Activated effector memory CD4-positive, alpha-beta T cell treated with anti-CD3 and anti-CD28 coated beads, Interleukin-2, amount 50 U/mL, for 16 hours (primary cell): ENCODE measurements around the gene PRELID1.

Source experiments
- DNase-seq: peaks from one replicate; pipeline ENCODE4 v3.0.0-alpha.2; 2020

PRELID1 gene

DNA sequence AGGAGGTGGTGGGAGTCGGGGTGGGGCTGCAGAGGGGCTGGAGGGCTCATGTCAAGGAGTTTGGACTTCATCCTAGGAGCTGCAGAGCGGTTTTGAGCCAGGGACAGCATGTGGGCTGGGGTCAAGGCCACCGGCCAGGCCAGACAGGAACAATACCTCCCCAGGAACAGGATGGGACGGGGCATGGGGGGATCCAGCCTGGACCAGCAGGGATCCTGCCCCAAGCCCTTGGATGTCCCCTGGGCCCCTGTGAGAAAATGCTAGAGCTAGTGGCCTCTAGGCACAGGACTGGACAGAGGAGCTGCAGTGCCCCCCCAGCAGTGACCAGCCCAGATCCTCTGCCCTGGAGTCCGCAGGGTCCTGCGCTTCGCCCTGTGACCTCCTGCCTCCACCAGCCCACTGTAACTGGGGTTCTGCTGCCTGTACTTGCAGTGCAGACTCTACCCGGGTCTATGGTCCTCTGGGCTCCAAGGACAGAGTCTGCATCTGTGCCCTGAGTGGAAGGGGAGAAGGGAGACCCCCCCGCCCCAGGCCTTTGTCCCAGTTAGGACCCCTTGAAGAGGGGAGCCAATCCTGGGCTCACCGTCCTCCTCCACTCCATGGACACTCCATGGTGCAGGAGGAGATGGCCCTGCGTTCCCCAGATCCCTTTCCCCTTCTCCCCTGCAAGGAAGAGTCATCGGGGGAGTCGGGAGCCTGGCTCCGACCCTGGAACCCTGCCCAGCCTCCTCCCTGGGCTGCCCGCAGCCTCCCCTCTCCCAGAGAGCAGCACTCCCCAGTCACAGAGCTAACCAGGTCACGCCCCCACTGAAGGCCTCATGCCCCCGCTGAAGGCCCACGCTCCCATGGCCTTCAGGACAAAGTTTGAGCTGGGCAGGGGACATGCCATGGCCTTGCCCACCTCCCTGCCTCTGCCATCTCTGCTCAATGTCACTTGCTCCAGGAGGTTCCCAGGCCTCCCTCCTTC is 11.1 kb downstream of the PRELID1 start:
- DNase-seq = no peak

DNA sequence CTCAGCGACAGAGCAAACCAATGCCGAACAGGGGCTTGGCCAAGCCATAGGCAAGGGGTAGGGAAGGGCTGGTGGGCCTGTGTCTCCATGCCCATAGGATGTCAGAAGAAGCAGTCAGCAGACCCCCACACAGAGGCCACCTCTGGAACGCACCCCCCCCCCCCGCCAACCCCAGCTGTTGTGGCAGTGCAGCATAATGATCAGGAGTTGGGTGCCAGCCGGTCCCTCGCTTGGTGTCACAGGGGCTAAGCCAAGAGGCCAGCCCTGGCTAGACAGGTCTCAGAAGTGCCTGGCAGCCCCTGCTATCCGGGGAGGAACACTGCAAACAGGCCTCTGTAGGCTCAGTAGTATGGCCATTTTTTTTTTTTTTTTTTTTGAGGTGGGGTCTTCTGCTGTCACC is 11.8 kb downstream of the PRELID1 start:
- DNase-seq = no peak

DNA sequence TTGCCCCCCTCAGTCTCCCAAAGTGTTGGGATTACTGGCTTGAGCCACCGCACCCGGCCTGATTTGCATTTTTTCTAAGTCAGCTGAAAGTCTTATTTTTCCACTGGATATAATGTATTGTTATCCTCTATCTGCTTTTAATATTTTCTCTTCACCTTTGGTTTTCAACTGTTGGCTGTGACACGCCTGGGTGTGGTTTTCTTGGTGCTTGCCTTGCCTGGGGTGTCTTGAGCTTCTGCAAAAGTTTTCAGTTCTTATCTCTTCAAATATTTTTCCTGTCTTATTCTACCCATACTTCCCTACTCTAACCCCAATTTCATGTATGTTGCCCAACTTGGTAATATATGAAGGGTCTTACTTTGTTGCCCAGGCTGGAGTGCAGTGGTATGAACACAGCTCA is 12.4 kb downstream of the PRELID1 start:
- no peak for DNase-seq

DNA sequence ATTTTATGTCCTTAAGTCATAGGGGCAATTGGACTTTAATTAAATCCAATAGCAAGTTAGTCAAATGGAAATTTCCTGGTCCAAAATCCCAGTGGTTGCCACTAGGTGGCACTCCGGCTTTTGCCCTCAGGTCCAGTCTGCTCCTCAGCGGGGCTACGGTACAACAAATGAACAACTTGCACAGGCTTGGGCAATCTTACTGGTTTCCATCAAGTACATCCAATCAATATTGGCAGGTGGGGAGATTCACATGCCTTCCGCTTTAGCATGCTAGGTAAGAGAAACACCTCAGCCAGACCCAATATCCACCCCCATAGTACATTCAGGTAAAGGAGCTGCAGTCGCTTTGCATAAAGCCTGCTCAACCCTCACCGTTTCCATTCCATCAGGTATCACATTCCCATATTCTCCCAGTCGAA is 14.4 kb downstream of the PRELID1 start:
- DNase-seq = peak; percentile 90

DNA sequence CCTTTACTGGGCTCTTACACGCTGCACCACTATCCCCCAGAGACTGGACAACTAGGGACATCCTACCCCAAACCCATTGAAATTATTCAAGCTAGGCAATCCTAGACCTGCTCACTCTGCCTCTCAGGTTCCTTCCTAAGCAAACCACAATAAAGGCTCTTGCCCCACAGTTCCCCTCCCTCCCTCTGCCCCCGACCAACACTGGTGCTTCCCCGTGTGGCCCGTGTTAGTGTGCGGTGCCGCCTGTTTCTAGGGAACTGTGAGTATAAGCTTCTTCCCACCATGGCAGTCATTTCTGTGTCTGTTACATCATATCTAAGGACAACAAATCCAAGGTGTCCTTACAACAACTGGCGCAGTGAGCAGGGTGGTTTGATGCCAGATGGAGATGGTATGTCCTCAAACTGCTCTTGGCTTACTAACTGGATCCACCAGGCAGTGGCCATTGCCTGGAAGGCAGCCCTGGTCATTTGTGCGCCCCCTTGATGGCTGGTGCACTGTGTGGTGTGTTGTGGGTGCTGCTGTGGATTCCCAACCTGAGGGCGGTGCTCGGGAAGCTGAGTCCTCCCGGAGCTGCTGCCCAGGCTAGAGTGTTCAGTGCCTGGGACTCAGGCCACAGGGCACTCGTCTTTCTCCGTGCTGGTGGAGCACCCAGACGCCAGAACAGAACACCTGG is 16.5 kb downstream of the PRELID1 start:
- no peak for DNase-seq

DNA sequence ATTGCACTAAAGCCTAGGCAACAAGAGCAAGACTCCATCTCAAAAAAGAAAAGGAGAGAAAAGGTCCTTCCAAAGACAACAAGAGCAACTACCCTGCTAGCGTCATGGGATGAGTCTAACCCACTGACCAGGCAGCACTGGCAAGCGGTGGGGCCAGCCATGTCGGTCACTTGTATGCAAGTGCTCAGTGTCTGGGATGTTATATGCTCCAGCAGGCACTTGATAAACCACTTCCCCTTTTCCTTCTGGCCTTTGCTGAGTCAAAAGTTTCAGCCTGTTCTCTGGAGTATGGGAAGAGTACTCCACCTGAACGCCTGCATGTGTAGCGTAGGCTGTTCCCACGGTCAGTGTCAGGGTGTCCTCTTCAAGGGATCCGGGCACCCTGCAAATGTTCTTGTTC is 17.3 kb downstream of the PRELID1 start:
- no peak for DNase-seq

DNA sequence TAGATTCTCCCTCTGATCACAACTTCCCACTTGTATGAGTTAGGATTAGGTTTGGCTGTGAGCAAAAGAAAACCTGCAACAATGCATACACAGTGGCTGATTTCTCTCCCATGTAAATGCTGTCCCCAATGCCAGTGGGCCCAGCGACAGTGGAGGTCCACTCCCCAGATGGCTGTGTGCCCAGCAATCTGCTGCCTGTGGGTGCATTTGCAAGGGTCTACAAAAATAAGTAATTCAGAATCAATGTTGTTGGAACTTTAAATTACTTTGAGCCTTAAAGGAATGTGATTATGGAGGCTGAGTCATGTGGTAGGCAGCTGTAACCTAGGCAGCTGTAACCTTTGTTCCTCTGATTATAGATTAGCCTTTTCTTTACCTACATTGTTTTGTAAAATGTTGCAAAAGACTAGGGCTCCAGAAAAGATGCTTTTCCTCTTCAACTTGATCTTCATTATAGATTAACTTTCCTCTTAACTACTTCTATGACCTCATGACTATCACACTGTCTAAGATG is 22.3 kb downstream of the PRELID1 start:
- DNase-seq = no peak

DNA sequence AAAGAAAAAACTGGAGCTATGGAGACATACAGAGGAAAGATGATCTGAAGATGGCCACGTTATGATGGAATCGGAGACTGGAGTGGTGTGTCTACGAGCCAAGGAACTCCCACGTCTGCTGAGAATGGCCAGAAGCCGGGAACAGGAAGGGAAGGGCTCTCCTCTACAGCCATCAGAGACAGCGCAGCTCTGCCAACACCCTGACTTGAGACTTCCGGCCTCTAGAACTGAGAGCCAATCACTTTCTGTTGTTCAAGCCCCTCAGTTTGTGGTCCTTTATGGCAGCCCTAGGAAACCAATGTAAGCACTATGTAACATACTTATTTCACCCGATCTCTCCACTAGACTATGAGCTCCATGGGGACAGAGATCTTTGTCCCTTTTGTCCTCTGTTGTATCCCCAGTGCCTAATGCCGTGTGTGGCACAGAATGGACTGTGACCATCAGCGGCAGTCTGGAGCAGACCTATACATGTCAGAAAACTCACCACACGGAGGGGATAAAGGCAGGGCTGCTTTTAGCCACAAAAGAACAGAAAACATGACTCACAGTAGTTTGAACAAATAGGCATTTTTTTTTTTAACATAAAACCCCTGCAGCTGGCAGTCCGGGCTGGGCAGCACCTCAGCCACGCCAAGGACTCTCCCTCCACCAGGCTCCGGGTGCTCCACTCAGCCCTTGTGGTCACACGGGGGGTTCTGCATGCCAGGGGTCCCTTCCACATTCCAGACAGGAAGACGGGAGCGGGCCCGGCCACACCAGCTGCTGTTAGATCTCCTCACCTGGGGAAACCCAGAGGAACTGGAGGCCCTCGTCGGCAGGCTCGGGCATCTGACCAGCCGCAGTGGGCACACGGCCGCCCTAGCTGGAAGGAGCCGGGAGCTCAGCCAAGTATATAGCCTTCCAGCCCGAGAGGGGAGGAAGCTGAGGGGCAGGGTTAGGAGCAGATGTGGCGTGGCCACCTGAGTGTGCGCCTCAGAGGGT is 24.2 kb downstream of the PRELID1 start:
- DNase-seq = no peak

DNA sequence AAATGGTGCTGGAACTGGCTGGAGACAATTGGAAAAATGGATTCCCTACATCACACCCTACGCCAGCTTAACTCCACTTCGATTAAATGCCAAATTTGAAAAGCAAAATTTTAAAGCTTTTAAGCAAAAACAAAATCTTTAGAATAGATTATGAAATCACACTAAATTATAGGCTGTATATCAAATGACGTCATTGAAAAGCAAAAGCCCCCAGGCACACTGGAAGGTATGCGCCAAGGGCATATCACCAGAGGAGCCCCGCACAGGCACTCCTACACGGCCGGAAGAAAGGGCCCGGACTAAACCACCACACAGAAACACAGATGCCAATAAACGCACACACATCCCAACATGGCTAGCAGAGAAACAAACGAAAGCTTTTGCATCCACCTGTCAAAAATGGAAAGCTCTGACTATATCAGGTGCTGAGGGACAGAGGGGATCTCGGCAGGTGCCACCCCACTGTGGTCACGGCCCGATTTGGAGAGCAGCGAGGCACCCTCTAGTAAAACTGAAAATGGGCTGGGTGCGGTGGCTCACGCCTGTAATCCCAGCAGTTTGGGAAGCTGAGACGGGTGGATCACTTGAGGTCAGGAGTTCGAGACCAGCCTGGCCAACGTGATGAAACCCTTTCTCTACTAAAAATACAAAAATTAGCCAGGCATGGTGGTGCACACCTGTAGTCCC is 25.1 kb downstream of the PRELID1 start:
- DNase-seq = no peak

DNA sequence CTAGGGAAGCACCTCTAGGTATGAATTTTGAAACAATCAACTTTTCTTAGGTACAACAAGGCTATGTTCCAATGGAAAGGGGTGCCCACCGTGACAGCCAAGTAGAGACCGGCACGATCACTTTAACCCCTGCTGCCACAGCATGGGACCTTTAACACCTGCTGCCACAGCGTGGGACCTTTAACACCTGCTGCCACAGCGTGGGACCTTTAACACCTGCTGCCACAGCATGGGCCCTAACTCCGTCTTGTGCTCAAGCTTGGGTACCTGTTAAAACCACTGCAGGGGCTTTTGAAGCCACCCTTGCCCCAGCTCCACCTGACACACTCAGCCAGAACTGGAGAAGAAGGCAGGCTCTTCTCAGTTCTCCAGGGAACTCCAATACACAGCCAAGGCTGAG is 26.3 kb downstream of the PRELID1 start:
- DNase-seq = no peak

DNA sequence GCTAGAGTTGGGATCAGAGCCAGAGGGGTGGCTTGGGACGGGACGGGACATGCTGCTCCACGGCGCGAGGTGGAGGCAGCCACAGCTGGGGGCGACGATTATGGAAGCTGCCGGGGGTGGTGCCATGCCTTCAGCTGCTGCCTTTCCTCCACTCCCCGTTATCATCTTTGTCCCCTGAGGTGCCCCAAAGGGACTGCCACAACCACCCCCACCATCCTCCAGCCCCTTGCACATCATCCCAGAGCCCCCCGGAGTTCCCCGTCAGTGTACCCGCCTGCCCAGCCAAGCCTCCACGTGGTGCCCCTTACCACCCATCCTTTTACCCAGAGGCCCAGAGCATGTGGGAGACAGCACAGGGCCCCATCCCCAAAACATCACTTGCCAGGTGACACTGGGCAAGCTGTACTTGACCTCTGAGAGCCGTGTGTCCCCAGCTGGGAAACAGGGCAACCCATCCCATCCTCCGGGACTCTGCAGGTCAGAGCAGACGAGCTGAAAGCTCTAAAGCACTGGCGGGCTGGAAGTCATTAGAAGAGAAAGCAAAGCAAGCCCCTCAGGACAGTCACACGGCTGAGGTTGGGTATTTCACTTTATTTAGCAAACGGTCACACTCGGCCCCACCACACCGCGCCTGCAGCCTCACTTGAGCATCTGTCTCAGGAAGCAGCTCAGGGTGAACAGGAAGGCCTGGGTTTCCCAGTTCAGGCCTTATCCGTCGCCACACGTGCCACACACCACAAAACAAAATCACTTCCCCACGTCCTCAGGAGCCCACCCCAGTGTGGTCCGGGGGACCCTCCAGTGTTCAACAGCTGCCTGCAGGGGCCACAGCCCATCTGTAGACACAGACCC is 27.6 kb downstream of the PRELID1 start:
- DNase-seq = no peak

DNA sequence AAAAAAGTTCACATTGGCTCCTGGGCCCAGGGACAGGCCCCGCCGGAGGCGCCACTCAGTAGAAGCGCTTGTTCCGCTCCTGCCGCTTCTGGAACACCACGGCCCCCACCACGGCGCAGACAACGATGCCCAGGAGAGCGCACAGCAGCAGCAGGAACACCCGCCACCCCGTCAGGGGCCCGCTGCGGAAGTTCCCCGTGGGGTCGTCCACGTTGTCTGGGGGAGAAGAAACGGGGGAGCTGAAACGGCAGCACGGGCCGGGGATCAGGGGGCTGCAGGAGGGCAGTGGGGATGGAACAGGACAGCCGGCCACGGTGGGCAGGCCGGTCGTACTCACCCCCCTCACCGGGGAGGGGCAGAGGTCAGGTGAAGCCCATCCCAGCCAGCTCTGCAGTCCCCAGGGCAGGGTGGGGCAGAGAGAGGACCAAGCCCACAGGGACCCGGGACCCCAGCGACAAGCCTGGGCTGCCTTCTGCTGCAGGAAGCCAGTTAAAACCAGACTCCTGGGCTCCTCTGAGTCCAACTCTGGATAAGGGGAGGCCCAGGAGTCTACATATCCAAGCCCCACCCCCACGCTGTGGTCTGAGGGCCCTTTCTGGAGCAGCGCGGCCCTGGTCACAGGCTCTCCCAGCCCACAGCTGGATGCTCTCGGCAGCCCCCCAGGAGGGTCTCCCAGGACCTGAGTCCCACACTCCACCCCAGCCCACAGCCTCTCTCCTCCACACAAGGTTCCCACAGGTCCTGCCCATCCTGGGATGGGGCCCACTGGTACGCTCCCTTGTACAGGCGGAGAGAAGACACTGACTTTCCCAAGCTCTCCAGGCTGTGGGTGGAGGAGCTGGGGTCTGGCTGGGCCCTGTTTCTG is 28.7 kb downstream of the PRELID1 start:
- no peak for DNase-seq

DNA sequence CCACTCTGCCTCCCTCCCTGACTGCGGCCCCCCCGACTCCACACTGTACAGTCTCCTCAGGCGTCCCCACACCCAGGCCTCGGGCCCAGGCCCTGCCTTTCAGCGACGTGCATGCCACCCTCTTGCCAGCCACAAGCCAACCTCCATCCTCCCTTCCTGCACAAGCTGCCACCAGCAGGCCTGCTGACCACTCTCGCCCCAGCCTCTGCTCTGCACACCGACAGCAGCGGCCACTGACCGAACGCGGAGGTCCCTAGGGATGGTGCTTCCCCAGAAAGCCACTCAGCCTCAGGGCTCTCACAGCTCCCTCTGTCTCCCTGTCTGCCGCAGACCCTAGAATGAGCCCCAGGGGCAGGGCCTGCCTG is 29.3 kb downstream of the PRELID1 start:
- no peak for DNase-seq

DNA sequence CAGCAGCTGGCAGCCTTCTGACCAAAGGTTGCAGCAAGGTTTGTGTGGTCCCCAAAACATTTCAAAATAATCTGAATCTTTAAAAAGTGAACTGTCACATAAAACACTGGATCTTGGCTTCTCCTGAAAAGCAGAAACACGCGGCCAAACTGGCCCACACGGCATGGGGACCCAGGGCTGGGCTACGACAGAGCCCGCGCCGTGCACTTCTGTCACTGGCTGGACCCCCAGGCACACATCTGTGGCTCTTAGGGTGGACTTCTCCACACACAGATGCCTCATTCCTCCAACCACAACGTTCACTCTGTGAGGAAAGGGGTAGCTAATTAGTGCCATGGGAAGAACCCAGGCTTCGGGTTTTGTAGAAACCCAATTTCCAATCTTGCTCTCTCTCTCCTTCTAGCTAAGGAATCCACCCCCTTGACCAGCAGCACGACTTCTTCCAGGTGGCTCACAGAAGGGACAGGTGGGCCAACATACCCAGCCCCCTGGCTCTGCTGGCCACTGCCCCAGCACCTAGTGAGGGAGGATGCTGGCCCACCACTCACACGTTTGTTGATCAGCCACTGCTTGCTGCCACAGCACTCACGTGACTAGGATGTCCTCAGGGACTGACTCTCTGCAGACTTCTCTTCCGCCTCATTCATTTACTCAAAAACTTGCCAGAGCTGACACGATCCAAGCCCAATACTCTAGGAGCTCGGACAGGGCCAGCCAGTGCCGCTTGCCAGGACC is 30.0 kb downstream of the PRELID1 start:
- DNase-seq = no peak

DNA sequence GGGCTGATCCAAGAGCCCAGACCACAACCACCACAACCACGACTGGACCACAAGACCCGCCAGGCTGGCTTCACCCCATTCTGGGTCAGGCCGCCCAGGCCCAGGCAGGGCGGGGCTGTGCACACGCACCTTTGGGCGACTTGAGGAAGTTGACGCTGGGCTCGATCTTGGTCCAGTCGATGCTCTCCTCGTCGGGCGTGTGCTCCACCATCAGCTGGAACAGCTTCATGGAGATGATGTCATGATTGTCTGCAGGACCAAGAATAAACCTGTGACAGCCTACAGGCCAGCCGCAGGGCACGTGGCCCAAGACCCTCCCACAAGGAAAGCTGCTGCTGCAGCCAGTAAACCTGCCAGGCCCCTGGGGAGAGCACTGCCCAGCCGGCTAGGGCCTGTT is 30.6 kb downstream of the PRELID1 start:
- DNase-seq = no peak

DNA sequence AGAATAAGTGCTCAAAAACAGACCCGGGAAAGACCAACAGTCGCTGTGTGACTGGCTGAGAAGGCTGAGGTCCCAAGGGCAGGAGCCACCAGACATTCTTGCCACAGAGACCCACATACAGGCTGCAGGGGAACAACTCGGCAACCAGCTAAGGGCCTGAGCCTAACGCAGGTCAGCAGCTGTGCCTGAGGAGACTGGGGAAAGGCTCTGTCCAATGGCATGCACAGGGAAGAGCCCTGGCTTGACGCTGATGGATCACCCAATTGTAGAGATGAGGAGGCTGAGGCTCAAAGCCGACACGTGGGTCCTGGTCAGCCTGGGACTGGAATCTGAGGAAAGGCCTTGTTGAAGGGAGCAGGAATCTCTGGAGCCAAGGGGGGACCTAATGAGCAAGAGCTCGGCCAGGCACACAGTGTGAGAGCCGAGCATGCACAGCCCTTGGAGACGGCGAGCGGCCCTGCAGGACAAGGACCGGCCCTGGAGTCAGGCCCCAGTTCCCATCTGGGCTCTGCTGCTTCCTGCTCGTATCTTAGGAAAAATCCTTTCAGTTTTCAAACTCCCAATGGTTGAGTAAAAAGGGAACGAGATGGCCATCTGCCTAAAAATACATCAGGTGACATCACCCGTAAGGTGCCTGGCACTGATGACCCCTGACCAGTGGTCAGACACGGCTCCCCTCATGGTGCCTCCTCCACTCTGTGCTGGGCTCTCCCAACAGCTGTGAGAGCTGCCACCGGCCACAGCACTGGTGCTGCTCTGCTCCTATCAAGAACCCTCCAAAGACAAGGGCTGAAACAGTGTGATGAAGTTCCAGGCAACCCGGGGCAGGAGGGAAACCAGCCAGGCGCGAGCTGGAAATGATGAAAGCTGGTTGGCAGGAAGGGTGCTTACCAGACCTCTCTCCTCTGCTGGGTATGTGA is 31.4 kb downstream of the PRELID1 start:
- no peak for DNase-seq

DNA sequence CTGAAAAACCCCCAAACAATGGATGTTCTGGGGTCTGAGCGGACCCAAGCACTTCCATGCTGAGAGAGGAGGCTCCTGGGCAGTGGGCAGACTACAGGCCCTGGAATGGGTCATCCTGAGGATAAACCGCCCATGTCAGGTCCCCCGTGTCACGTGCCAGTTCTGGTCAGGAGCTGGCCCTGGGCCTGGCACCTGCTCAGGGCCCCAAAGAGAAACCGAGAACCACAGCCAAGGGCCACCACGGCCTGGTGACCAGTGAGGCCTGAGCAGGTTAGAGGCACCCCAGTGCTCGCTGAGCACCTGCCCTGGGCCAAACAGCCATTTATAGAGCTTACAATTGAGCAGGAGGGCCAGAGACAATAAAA is 32.1 kb downstream of the PRELID1 start:
- no peak for DNase-seq

DNA sequence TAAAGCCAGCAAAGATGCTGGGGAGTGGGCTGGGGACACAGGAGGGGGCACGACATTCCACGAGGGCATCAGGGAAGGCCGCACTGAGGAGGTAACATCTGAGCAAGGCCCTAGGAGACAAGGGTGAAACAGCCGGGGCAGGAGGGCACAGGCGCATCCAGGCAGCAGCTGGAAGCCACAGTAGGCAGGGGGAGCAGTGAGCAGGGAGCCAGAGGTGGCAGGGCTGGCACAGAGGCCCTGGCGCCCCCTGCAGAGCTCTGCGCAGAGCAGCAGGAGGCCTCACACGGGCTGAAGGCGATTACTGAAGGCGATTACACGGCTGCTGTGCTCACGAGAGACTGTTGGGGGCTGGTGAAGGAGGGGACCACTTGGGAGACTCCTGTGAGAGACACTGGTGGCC is 32.5 kb downstream of the PRELID1 start:
- DNase-seq = no peak
